GM19351 (cell line): ENCODE measurements around the gene GTF2F2.

Experiments used
- ATAC-seq: cut with Tn5 transposase; IDR thresholded peaks from one replicate; pipeline ENCODE4 v1.9.1; 2021; ENCODE audit warnings: mild to moderate bottlenecking, moderate library complexity; ENCODE audit not compliant: unreplicated experiment

The GTF2F2 gene

GRCh38 chr13:45120967-45121831 lies 889 bp downstream of the GTF2F2 start:
- ATAC-seq: no peak

DNA sequence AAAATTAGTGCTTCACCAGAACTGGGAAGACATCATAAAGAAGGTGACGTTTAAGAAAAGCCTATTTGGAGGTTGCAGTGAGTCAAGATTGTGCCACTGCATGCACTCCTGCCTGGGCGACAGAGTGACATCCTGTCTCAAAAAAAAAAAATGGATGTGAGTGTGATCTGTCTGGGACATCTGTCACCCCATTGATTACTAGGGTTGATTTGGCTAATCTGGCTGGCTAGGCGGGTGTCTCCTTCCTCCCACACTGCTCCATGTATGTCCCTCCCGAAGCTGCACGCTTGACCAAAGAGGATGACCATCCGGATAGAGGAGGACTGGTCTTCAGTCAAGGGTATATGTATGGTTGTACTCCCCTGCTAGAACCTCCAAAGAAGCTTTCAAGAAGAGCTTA lies 2.6 kb downstream of the GTF2F2 start:
- no peak for ATAC-seq

- ATAC-seq: peak; percentile 87
Measured at GRCh38 chr13:45132369-45133064, 12.2 kb downstream of the GTF2F2 start.

GRCh38 chr13:45133396-45134118 lies 13.2 kb downstream of the GTF2F2 start:
- ATAC-seq: no peak

DNA sequence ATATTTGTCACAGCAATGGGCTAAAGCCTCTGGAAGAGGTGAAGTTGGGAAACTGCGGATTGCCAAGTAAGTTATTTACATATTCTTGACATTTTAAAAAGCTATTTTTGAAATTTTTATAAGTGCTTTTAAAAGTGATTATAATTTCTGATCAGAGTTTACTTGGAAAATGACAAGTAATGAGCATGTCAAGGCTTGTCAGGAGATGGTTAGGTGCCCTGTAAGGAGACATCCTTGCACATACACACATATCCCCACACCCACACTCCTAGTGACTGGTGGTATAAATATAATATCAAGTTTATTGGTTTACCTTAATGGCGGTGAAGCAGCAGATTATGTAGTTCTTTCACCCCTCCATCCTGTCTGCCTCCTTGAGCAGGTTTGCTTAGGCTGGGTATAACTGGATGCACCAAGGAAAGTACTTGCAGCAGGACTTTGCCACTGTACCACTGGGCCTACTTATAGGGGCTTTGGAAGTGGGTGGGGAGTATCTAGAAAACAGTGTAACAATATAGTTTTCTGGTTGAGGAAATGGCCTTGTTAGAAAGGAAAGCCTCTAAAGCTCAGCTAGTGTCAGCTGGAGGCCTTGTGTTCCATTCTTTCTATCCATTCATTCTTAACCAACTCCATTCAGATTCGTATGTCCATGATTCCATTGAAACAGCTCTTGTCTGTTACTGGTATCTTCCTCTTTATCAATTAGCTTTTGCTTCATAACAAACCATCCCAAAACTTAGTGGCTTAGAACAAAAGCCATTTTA lies 16.6 kb downstream of the GTF2F2 start:
- no peak for ATAC-seq

- no peak for ATAC-seq
Measured at GRCh38 chr13:45137526-45137925, 17.2 kb downstream of the GTF2F2 start.

DNA sequence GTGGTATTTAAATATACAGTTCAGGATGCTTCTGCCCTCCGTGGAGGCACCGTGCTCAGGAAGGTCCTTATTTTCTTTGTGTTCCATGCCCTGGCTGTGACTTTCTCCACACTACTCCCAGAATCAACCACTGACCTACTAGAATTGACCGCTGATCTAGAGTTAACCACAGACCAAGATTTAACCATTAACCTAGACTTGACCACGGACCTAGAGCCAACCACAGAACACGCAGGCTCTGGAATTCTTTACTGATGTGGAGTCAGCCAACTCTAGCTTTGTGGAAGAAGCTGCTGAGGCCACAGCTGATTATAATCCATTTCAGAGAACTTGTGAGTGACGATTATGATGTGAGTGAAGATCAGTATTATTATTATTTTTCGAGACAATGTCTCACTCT lies 18.0 kb downstream of the GTF2F2 start:
- no peak for ATAC-seq

GRCh38 chr13:45141369-45141768 lies 21.1 kb downstream of the GTF2F2 start:
- no peak for ATAC-seq

DNA sequence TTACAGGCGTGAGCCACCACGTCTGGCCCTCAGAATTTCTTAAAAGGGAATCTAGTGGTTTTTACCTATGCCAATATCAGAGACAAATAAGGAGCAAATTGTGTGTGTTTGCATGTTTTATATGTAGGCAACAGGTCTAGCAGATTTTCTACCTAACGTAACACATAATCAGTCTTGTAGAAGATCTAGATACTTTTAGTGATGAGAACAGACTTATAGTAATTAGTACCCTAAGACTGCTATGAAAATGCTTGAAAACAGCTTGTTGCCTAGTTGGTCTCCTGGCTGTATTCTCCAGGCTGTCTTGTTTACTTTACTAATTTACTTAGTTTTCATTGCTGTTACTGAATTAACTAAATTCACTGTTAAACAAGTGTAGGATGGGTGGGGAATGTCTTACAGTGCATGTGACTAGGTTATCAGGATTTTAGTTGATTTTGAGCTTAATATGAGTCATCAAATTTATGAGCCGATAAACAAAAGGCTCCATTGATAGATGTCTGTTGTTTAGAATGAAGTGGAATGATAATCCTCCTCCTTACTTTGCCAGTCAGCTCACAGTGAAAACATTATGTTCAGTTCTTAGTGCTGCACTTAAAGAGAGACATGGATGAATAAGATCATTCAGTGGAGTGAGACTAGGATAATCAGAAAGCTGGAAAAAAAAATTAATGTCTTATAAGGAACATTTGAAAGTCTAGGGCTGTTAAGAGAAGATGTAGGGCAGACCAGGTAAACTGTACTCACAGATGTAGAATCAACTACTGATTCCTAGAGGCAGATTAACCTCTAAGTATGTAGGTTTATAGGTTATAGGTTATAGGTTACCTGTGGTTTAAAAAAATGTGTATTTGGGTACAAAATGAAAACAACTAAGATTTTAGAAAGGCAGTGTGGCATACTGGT lies 22.4 kb downstream of the GTF2F2 start:
- no peak for ATAC-seq

DNA sequence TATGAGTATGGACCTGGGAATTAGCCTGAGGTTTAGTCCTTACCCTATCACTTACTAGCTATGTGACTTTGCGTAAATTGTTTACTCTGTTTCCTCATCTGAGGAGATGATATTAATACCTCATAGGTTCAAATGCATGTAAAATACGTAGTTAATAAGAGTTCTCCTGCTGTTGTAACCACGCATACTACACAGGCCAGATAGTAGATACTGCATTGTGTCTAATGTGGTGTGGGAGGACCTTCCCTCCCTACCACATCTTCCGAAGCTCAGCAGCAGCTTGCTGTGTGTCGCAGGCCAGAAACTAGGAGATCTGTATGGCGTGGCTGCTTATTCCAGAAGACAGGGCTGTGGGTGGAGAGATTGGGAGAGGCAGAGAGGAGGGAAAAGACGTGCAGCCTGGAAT lies 23.0 kb downstream of the GTF2F2 start:
- no peak for ATAC-seq

- no peak for ATAC-seq
Measured at GRCh38 chr13:45149964-45150363, 29.7 kb downstream of the GTF2F2 start.

DNA sequence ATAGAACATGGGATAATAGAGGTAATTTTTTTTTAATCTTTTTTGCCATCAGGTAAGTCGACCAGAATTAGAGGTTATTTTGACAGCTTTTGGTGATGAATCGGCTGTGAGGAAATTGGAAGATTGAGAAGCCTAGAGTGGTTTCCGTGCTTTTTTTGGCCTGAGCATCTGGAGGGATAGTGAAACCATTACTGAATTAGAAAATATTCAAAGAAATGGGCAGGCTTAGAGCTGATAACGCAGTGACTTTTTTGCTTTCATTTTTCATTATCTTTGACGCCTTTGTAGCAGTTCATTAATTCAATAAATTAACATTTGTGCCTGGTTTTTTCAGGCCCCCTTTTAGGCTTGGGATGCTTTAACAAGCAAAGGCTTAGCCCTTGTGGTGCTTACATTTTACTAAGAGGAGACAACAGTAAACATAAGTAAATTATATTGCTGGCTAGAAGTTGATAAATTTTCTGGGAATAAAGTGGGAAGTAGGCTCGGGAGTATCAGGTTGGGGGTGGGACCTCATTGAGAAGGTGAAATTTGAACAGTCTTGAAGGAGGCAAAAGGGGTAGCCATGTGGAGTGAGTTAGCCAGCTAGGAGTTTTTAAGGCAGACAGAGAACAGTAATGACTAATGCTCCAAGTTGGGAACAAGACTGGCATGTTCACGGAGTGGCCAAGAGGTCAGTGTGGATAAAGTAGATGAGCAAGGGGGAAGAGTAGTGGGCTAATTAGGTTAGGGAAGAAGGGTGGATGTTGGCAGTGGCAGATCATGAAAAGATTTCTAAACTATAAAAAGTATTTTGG lies 36.5 kb downstream of the GTF2F2 start:
- ATAC-seq: no peak

GRCh38 chr13:45162194-45162593 lies 41.9 kb downstream of the GTF2F2 start:
- no peak for ATAC-seq

GRCh38 chr13:45162821-45163220 lies 42.5 kb downstream of the GTF2F2 start:
- no peak for ATAC-seq

GRCh38 chr13:45166858-45167257 lies 46.5 kb downstream of the GTF2F2 start:
- ATAC-seq: no peak

DNA sequence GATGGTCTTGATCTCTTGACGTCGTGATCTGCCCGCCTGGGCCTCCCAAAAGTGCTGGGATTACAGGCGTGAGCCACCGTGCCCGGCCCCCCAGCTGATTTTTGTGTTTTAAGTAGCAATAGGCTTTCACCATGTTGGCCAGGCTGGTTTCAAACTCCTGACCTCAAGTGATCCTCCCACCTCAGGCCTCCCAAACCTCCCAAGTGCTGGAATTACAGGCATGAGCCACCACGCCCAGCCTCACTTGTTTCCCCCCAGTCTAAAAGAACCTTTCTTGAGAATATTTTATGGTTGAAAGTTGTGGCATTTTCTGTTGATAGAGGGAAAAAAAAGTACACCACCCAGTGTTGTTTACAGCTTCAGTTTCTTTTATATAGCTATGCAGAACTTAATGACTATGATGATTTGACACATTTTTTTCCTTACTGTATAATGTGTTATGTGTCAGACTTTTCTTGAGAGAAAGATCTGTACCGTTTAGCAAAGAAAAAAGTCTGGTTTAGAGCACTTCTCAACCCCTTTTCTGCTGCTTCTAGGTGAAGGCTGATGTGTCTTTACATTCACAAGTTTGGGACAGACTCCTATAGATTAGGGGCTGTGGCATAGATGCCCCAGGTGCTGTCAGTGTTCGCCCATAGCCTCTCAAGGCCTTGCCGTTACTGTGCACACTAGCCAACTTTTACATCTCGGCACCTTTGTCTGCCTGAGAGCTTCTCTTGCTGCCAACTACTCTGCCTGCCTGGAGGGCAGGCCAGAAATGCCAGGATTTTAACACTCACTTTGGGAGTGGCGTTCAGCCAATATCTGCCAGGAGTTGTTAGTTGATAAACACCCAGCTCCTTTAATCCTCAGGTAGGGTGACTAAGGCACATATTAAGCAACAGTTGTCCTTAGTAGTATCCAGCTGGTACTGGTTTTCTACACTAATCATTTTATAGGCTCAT lies 47.6 kb downstream of the GTF2F2 start:
- no peak for ATAC-seq

DNA sequence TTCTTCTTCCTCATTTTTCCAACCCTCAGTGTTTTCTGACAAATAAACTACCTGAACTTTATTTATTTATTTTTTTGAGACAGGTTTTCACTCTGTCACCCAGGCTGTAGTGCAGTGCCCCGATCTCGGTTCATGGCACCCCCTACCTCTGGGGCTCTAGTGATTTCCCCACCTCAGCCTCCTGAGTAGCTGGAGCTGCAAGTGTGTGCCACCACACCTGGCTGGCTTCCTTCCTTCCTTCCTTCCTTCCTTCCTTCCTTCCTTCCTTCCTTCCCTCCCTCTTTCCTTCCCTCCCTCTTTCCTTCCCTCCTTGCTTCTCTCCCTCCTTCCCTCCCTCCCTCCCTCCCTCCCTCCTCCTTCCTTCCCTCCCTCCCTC lies 48.2 kb downstream of the GTF2F2 start:
- ATAC-seq: no peak

- no peak for ATAC-seq
Measured at GRCh38 chr13:45174478-45174877, 54.2 kb downstream of the GTF2F2 start.
